Measurements from ENCODE around the gene SPEM3. TPM values are rescaled to one million over a fixed set of nuclear protein-coding genes. Genes with fewer than 3 reads are reported as not detected.

SPEM3 gene
- not detected for total RNA-seq

- ATAC-seq (ENCODE audit: low FRiP score): no peak
- DNase-seq (ENCODE audit: low spot score): no peak
- TF ChIP-seq CTCF (IDR thresholded peaks at IDR 0.05): no peak
Observed at GRCh38 chr17:7428557-7428956, at the start of gene SPEM3. TSS of gene SPEM3 (plus strand) at chr17:7428857. CDS start at chr17:7428903, 46 bp downstream.

- no peak for TF ChIP-seq CTCF (IDR thresholded peaks at IDR 0.05)
- ATAC-seq (ENCODE audit: low FRiP score) (no peak), DNase-seq (ENCODE audit: low spot score) (no peak)
Observed at GRCh38 chr17:7379134-7379533, 49.5 kb upstream of the SPEM3 start.

GRCh38 chr17:7380321-7380720, 48.3 kb upstream of the SPEM3 start:
- peak; percentile 57 for ATAC-seq (ENCODE audit: low FRiP score)
- no peak for DNase-seq (ENCODE audit: low spot score)
- no peak for TF ChIP-seq CTCF (IDR thresholded peaks at IDR 0.05)

GRCh38 chr17:7380855-7381683, 47.6 kb upstream of the SPEM3 start, which contains the start of gene TNK1:
TSS of gene TNK1 (plus strand) at chr17:7381089. CDS start at chr17:7382927, 1,838 bp downstream.
- DNase-seq (ENCODE audit: low spot score) (no peak), ATAC-seq (ENCODE audit: low FRiP score) (peak; percentile 69)
- no peak for TF ChIP-seq CTCF (IDR thresholded peaks at IDR 0.05)

- no peak for DNase-seq (ENCODE audit: low spot score)
- ATAC-seq (ENCODE audit: low FRiP score): no peak
- no peak for TF ChIP-seq CTCF (IDR thresholded peaks at IDR 0.05)
Observed at GRCh38 chr17:7382901-7383300, 45.8 kb upstream of the SPEM3 start.

- TF ChIP-seq CTCF (IDR thresholded peaks at IDR 0.05): no peak
- DNase-seq (ENCODE audit: low spot score): no peak
Observed at GRCh38 chr17:7383371-7383741, 45.3 kb upstream of the SPEM3 start.

More at GRCh38 chr17:7383371-7383741, 45.3 kb upstream of the SPEM3 start:
- ATAC-seq (ENCODE audit: low FRiP score): no peak

Data from omental fat pad (tissue), 4 donors.